K562 (cell line): ENCODE data around the gene RSPO1. TPM values are rescaled to one million over a fixed set of nuclear protein-coding genes. Genes with fewer than 3 reads are reported as not detected.

Experiments
- ATAC-seq: fragments of 200-7000 bp; cut with Tn5 transposase; 3 replicates; pipeline ENCODE4 v1.9.1; 2020; ENCODE audit warnings: moderate library complexity
- BruUV-seq: library from RNA; stranded (reverse); fragments of 400-500 nt; replicated peaks from 2 replicates; lab custom pipeline; 2021; lab: Mats Ljungman, UMichigan
- CTCF ChIA-PET: fragments of 300-600 bp; formaldehyde crosslinking; extraction: SDS; loops from one replicate; lab custom pipeline; 2021; ENCODE audit warnings: low intra/inter-chr PET ratio; lab: Yijun Ruan, JAX
- POLR2A ChIA-PET: fragments of 300-600, 350-650 bp; sonication (Branson Sonifier 250); formaldehyde crosslinking; extraction: SDS; loops from one replicate; lab custom pipeline; 2021; ENCODE audit warnings: antibody characterized with exemption, inconsistent platforms; lab: Yijun Ruan, JAX
- DNase-seq, 4 experiments: peaks; one replicate each; pipeline versions ENCODE4 v3.0.0 to v3.0.0-alpha.2; 2011 to 2018; ENCODE audit warnings: low spot score in 3 of 4, mixed read lengths in 3 of 4; ENCODE audit errors: extremely low read depth in 1 of 4
- FAIRE-seq: peaks from 2 replicates; lab custom pipeline; 2011; peaks lifted over from hg19 to GRCh38; lab: Jason Lieb, UNC
- H2AFZ ChIP-seq: 2 replicates; pipeline ENCODE4 v1.6.0; 2011; ENCODE audit warnings: low read depth, low read length, control low read depth, inconsistent platforms
- H3K27ac ChIP-seq: fragments of 200-600 bp; 3 replicates; pipeline ENCODE4 v1.8.0; 2011; ENCODE audit warnings: low read depth, mild to moderate bottlenecking, control low read depth, inconsistent platforms, low read length, moderate library complexity, mixed read lengths; ENCODE audit errors: extremely low read depth
- H3K27me3 ChIP-seq, 2 experiments: fragments of 300-600 bp in 1 of 2; 2 replicates in 1 of 2; 3 replicates in 1 of 2; pipeline versions ENCODE4 v1.6.0 to v1.8.0; 2011; ENCODE audit warnings: inconsistent platforms in 2 of 2, low read length in 2 of 2, mild to moderate bottlenecking in 1 of 2, mixed read lengths in 1 of 2, moderate library complexity in 1 of 2; ENCODE audit not compliant: control insufficient read depth in 2 of 2, insufficient read depth in 2 of 2
- H3K36me3 ChIP-seq: fragments of 300-600 bp; 3 replicates; pipeline ENCODE4 v1.8.0; 2011; ENCODE audit warnings: mild to moderate bottlenecking, low read length, inconsistent platforms; ENCODE audit not compliant: control insufficient read depth, insufficient read depth
- H3K4me1 ChIP-seq, 2 experiments: fragments of 200-600 bp in 1 of 2; replicated peaks in 1 of 2; 2 replicates in 1 of 2; 3 replicates in 1 of 2; pipeline versions ENCODE4 v1.5.1 to v1.8.0; 2011; ENCODE audit warnings: inconsistent platforms in 2 of 2, low read length in 2 of 2, mild to moderate bottlenecking in 1 of 2, mixed read lengths in 1 of 2, moderate library complexity in 1 of 2; ENCODE audit not compliant: control insufficient read depth in 2 of 2, insufficient read depth in 2 of 2
- H3K4me2 ChIP-seq: 2 replicates; pipeline ENCODE4 v1.6.1; 2011; ENCODE audit warnings: low read length, control low read depth, inconsistent platforms, mixed read lengths; ENCODE audit not compliant: insufficient read depth
- H3K4me3 ChIP-seq: fragments of 200-600 bp; sonication (generic), shearing (Covaris generic); 2 replicates; pipeline ENCODE4 v1.5.1; 2016; ENCODE audit warnings: control low read depth, inconsistent platforms
- H3K79me2 ChIP-seq: fragments of 200-600 bp; 3 replicates; pipeline ENCODE4 v1.8.0; 2011; ENCODE audit warnings: low read length, inconsistent platforms; ENCODE audit not compliant: control insufficient read depth, insufficient read depth
- H3K9ac ChIP-seq, 2 experiments: 2 replicates each; pipeline versions ENCODE4 v1.6.0 to v1.6.1; 2011; ENCODE audit warnings: low read depth in 2 of 2, low read length in 2 of 2, control low read depth in 1 of 2, inconsistent platforms in 1 of 2, mild to moderate bottlenecking in 1 of 2, mixed read lengths in 1 of 2; ENCODE audit not compliant: insufficient read depth in 1 of 2
- H3K9me1 ChIP-seq: one replicate; pipeline ENCODE4 v1.6.0; 2011; ENCODE audit warnings: inconsistent platforms, mild to moderate bottlenecking, low read length, moderate library complexity; ENCODE audit not compliant: control insufficient read depth, insufficient read depth
- H3K9me3 ChIP-seq: replicated peaks from 2 replicates; pipeline ENCODE4 v1.5.1; 2011; ENCODE audit warnings: low read depth, low read length, inconsistent platforms; ENCODE audit not compliant: control insufficient read depth, insufficient read depth
- H4K20me1 ChIP-seq: replicated peaks from 2 replicates; pipeline ENCODE4 v1.6.1; 2011; ENCODE audit warnings: low read length, inconsistent platforms, mixed read lengths; ENCODE audit not compliant: control insufficient read depth, insufficient read depth
- BRD9 ChIP-seq: fragments of 450-650 bp; IDR thresholded peaks from 2 replicates; pipeline ENCODE4 v1.6.1; 2018; ENCODE audit warnings: low read depth; ENCODE audit not compliant: partially characterized antibody
- FOXJ2 ChIP-seq: fragments of 200-800 bp; sonication (Bioruptor generic); IDR thresholded peaks from 2 replicates; pipeline ENCODE4 v1.6.1; 2016; ENCODE audit warnings: missing genetic modification characterization, missing compliant biosample characterization
- IRF2 ChIP-seq: sonication (generic); formaldehyde crosslinking; IDR thresholded peaks from 2 replicates; pipeline ENCODE4 v1.8.1; 2022; ENCODE audit warnings: mild to moderate bottlenecking, missing genetic modification reagents
- PKNOX1 ChIP-seq: fragments of 450-650 bp; IDR thresholded peaks from 2 replicates; pipeline ENCODE4 v1.6.1; 2016
- ZNF263 ChIP-seq: sonication (generic); formaldehyde crosslinking; IDR thresholded peaks from 2 replicates; pipeline ENCODE4 v1.8.0; 2022; ENCODE audit warnings: mild to moderate bottlenecking, missing genetic modification reagents, borderline replicate concordance
- WGBS: fragments of 100-300 bp; shearing (Covaris generic); methylation state at CpG from one replicate; pipeline ENCODE4 v1.1.6; 2016; ENCODE audit warnings: low coverage, mixed read lengths; ENCODE audit not compliant: insufficient coverage; ENCODE audit errors: missing lambda C conversion rate; 5-methylcytosine and 5-hydroxymethylcytosine counted together
- in situ Hi-C: fragments of 300-500 bp; cut with MboI; formaldehyde crosslinking; loops from 4 replicates; pipeline ENCODE4 v1.15.0; 2018; ENCODE audit warnings: inconsistent platforms, mixed read lengths
- intact Hi-C: fragments of 100-400 bp; cut with micrococcal nuclease; formaldehyde crosslinking; loops from 2 replicates; pipeline ENCODE4 v1.14.2; 2022
- polyA plus RNA-seq, 8 experiments: library from polyadenylated mRNA; depleted of rRNA in 4 of 8; stranded (reverse) in 5 of 8; unstranded in 3 of 8; fragments of >200 nt; fragmentation: Nextera tagmentation in 2 of 8; fragmentation: Illumina TruSeq in 1 of 8; extraction: Ambion mirVana in 2 of 8; extraction: Trizol in 1 of 8; gene quantifications; 2 replicates each; pipeline versions ENCODE4 v1.2.1 to v1.2.3, GENCODE V29; 2011 to 2014; ENCODE audit warnings: inconsistent platforms in 1 of 8, missing spikeins in 1 of 8
- total RNA-seq, 7 experiments: library from RNA; depleted of rRNA in 6 of 7; stranded (reverse); fragments of >200 nt in 6 of 7; fragmentation: Illumina TruSeq in 2 of 7; extraction: Trizol in 2 of 7; gene quantifications; 2 replicates each; pipeline versions ENCODE4 v1.2.1 to v1.2.3, GENCODE V29; 2011 to 2021; ENCODE audit warnings: low replicate concordance in 1 of 7

Gene RSPO1
- total and polyA plus RNA-seq, 9 of the 15 experiments (the other 6 are each of a cell fraction or from before 2014, with no cell fraction given) = not detected

GRCh38 chr1:37650721-37651120 lies 16.0 kb upstream of the RSPO1 start:
- Histone ChIP-seq H3K4me3 (no peak overlapping the region), H3K27me3 (peaks cover 30 to 72% of the 10 kb centered on the region in 2 experiments), H4K20me1 (0 out of 2 replicates have a peak, but pooled peaks cover 5% of the 10 kb centered on the region), H3K36me3 (no peaks in the 10 kb centered on the region), H3K27ac (no peak overlapping the region), H3K4me2 (no peak overlapping the region), H3K79me2 (no peaks in the 10 kb centered on the region), H2AFZ (no peak overlapping the region), H3K4me1 (peaks cover 0 to 3% of the 10 kb centered on the region in 2 experiments; a peak in 1 of 5 replicates), H3K9me3 (no peaks in the 10 kb centered on the region), H3K9ac (no peak overlapping the region), H3K9me1 (no peaks in the 10 kb centered on the region)
- intact Hi-C loops = no loop called here
- POLR2A ChIA-PET = interaction anchor here (0.7 kb wide), 1 partner anchor 309 kb away, joined by 3 read pairs; no protein-coding TSS in a partner anchor
- no TSS peak for BruUV-seq
- TF ChIP-seq BRD9 = no peak
- TF ChIP-seq IRF2 (CRISPR knock-in tag) = no peak
- TF ChIP-seq FOXJ2 (tag) = no peak
- TF ChIP-seq PKNOX1 = 0 out of 2 replicates have a peak, but pooled peaks have one; percentile 12
- no peak for TF ChIP-seq ZNF263
- FAIRE-seq = no peak
- DNase-seq = no peak
- CTCF ChIA-PET = no interaction called here
- in situ Hi-C loops = no loop called here
- WGBS = 4% methylated on average over 5 of the region's 5 CpGs
- no peak for ATAC-seq
